DMS 273 treated with DMSO at 0.1 percent for 48 hours (cell line): ENCODE data around the gene SLC8A1.

Experiments
- DNase-seq: peaks from one replicate; lab custom pipeline; 2025; lab: John Stamatoyannopoulos, UW

Gene SLC8A1

GRCh38 chr2:40192864-40193669 is 258.8 kb downstream of the SLC8A1 start:
- no peak for DNase-seq

- DNase-seq = no peak
These were observed 261.4 kb downstream of the SLC8A1 start for GRCh38 chr2:40190457-40190856.

GRCh38 chr2:40189881-40190280 is 262.0 kb downstream of the SLC8A1 start:
- no peak for DNase-seq

GRCh38 chr2:40187054-40187453 is 264.8 kb downstream of the SLC8A1 start:
- DNase-seq = no peak

GRCh38 chr2:40184551-40184950 is 267.3 kb downstream of the SLC8A1 start:
- DNase-seq = no peak

GRCh38 chr2:40181855-40182254 is 270.0 kb downstream of the SLC8A1 start:
- DNase-seq = no peak

- DNase-seq = no peak
These were observed 272.1 kb downstream of the SLC8A1 start for GRCh38 chr2:40179801-40180200.

GRCh38 chr2:40178971-40179370 is 272.9 kb downstream of the SLC8A1 start:
- DNase-seq = no peak

GRCh38 chr2:40178171-40178778 is 273.6 kb downstream of the SLC8A1 start:
- no peak for DNase-seq

- DNase-seq = no peak
These were observed 274.5 kb downstream of the SLC8A1 start for GRCh38 chr2:40177366-40177765.

GRCh38 chr2:40173276-40173675 is 278.6 kb downstream of the SLC8A1 start:
- DNase-seq = no peak

- no peak for DNase-seq
These were observed 282.0 kb downstream of the SLC8A1 start for GRCh38 chr2:40169856-40170255.

- DNase-seq = no peak
These were observed 282.5 kb downstream of the SLC8A1 start for GRCh38 chr2:40169430-40169829.

GRCh38 chr2:40168546-40168945 is 283.3 kb downstream of the SLC8A1 start:
- no peak for DNase-seq

- no peak for DNase-seq
These were observed 283.9 kb downstream of the SLC8A1 start for GRCh38 chr2:40168032-40168431.

- DNase-seq = no peak
These were observed 285.9 kb downstream of the SLC8A1 start for GRCh38 chr2:40166006-40166405.

GRCh38 chr2:40165509-40165844 is 286.4 kb downstream of the SLC8A1 start:
- no peak for DNase-seq

- no peak for DNase-seq
These were observed 287.0 kb downstream of the SLC8A1 start for GRCh38 chr2:40164736-40165508.

- DNase-seq = no peak
These were observed 289.9 kb downstream of the SLC8A1 start for GRCh38 chr2:40161986-40162385.

GRCh38 chr2:40160751-40161218 is 291.1 kb downstream of the SLC8A1 start:
- DNase-seq = no peak

GRCh38 chr2:40159333-40159732 is 292.6 kb downstream of the SLC8A1 start:
- no peak for DNase-seq

GRCh38 chr2:40158781-40159180 is 293.1 kb downstream of the SLC8A1 start:
- no peak for DNase-seq

- no peak for DNase-seq
These were observed 296.2 kb downstream of the SLC8A1 start for GRCh38 chr2:40155728-40156127.
